HL-60 (cell line): ENCODE results near the gene DTX2.

Source experiments
- POLR2AphosphoS5 ChIP-seq: IDR thresholded peaks from 2 replicates; pipeline ENCODE4 v1.6.1; 2012; ENCODE audit warnings: low read depth
- TF ChIP-seq, protein P1 (sequence below): IDR thresholded peaks from one replicate; pipeline ENCODE4 v1.5.1; 2011; ENCODE audit warnings: low read length, control low read depth, inconsistent platforms; ENCODE audit not compliant: insufficient read depth

DNA sequence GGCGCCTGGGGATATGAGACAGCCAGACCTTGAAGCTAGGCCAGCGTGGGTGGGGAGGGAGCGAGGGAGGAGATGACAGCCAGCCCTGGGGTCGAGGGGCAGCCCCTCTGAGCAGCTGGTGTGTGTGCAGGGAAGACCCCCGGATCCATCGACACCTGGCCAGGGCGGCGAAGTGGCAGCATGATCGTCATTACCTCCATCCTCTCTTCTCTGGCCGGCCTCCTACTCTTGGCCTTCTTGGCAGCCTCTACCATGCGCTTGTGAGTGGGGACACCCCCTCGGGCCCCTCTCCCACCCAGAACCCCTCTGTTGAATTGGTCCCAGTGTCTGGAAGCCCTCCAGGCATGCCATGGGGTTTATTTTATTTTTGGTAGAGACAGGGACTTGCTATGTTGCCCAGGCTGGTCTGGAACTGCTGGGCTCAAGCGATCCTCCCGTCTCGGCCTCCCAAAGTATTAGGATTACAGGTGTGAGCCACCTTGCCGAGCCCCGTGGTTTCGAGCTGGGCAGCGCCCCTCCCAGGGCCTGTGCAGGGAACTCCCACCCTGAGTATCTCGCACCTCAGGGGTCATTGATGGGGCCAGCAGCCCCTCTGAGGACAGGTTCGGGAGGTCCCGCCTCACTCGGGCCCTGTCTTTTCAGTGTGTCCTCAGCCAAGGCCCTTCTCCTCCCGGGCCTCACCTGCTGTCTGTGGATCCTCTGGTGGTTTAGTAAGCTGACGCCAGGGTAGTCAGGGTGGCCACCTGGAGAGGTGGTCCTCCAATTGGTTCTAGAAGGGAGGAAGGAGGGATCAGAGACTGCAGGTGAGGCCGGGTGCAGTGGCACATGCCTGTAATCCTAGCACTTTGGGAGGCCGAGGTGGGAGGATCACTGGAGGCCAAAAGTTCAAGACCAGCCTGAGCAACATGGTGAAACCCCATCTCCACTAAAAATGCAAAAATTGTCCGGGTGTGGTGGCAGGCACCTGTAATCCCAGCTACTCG lies 52.6 kb downstream of the DTX2 start:
- TF ChIP-seq, protein P1, sequence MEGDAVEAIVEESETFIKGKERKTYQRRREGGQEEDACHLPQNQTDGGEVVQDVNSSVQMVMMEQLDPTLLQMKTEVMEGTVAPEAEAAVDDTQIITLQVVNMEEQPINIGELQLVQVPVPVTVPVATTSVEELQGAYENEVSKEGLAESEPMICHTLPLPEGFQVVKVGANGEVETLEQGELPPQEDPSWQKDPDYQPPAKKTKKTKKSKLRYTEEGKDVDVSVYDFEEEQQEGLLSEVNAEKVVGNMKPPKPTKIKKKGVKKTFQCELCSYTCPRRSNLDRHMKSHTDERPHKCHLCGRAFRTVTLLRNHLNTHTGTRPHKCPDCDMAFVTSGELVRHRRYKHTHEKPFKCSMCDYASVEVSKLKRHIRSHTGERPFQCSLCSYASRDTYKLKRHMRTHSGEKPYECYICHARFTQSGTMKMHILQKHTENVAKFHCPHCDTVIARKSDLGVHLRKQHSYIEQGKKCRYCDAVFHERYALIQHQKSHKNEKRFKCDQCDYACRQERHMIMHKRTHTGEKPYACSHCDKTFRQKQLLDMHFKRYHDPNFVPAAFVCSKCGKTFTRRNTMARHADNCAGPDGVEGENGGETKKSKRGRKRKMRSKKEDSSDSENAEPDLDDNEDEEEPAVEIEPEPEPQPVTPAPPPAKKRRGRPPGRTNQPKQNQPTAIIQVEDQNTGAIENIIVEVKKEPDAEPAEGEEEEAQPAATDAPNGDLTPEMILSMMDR: no peak
- TF ChIP-seq POLR2AphosphoS5: no peak
